GM12874 (cell line): ENCODE results near the gene BCAR1.

Source experiments
- TF ChIP-seq, protein P1 (sequence below): IDR thresholded peaks from 2 replicates; pipeline ENCODE4 v1.5.1; 2011; ENCODE audit warnings: low read depth, mild to moderate bottlenecking, control low read depth, low read length, moderate library complexity; ENCODE audit not compliant: insufficient read depth

The BCAR1 gene

GRCh38 chr16:75289189-75289588 lies 37.8 kb upstream of the BCAR1 start:
- TF ChIP-seq, protein P1, sequence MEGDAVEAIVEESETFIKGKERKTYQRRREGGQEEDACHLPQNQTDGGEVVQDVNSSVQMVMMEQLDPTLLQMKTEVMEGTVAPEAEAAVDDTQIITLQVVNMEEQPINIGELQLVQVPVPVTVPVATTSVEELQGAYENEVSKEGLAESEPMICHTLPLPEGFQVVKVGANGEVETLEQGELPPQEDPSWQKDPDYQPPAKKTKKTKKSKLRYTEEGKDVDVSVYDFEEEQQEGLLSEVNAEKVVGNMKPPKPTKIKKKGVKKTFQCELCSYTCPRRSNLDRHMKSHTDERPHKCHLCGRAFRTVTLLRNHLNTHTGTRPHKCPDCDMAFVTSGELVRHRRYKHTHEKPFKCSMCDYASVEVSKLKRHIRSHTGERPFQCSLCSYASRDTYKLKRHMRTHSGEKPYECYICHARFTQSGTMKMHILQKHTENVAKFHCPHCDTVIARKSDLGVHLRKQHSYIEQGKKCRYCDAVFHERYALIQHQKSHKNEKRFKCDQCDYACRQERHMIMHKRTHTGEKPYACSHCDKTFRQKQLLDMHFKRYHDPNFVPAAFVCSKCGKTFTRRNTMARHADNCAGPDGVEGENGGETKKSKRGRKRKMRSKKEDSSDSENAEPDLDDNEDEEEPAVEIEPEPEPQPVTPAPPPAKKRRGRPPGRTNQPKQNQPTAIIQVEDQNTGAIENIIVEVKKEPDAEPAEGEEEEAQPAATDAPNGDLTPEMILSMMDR = no peak

- TF ChIP-seq, protein P1 = no peak
Observed at GRCh38 chr16:75288596-75289120, 37.2 kb upstream of the BCAR1 start.

- TF ChIP-seq, protein P1 = no peak
Observed at GRCh38 chr16:75288181-75288580, 36.8 kb upstream of the BCAR1 start.

DNA sequence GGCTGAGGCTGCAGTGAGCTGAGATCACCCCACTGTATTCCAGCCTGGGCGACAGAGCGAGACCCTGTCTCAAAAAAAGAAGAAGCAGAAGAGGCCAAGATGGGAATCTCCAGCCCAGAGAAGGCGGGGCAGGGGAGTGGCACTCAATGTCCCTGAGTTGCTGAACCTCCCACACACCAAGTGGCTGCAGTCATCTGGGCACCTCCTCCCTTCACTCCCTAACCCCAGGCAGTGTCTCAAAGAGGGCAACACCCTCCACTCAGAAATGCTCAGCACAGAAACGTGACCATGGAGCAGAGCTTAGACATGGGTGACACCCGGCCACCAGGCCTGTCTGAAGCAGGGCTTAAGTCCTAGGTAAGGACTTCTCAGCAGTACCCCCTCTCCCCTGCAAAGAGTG lies 36.3 kb upstream of the BCAR1 start:
- TF ChIP-seq, protein P1 = no peak

DNA sequence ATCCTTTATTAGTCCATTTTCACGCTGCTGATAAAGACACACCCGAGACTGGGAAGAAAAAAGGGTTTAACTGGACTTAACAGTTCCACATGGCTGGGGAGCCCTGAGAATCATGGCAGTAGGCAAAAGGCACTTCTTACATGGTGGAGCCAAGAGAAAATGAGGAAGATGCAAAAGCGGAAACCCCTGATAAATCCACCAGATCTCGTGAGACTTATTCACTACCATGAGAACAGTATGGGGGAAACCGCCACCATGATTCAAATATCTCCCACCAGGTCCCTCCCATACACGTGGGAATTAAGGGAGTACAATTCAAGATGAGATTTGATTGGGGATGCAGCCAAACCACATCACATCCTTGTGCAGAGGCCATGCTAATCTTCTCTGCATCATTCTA lies 35.0 kb upstream of the BCAR1 start:
- TF ChIP-seq, protein P1 = no peak

- TF ChIP-seq, protein P1 = no peak
Observed at GRCh38 chr16:75282466-75283281, 31.2 kb upstream of the BCAR1 start.

- TF ChIP-seq, protein P1 = no peak
Observed at GRCh38 chr16:75281826-75282225, 30.4 kb upstream of the BCAR1 start.
